GM18951 (cell line): ENCODE measurements around the gene BARHL1.

ENCODE experiments used
- POLR2A ChIP-seq: IDR thresholded peaks from 4 replicates; pipeline ENCODE4 v1.6.1; 2011; ENCODE audit warnings: mild to moderate bottlenecking; ENCODE audit not compliant: insufficient read length, insufficient read depth; ENCODE audit errors: extremely low read depth
- in situ Hi-C: fragments of 300-500 bp; cut with MboI; formaldehyde crosslinking; loops from one replicate; pipeline ENCODE4 v1.12.0; 2022; ENCODE audit warnings: low sequenced_read_pairs, mixed read lengths, inconsistent platforms; ENCODE audit not compliant: unreplicated experiment

Gene BARHL1

DNA sequence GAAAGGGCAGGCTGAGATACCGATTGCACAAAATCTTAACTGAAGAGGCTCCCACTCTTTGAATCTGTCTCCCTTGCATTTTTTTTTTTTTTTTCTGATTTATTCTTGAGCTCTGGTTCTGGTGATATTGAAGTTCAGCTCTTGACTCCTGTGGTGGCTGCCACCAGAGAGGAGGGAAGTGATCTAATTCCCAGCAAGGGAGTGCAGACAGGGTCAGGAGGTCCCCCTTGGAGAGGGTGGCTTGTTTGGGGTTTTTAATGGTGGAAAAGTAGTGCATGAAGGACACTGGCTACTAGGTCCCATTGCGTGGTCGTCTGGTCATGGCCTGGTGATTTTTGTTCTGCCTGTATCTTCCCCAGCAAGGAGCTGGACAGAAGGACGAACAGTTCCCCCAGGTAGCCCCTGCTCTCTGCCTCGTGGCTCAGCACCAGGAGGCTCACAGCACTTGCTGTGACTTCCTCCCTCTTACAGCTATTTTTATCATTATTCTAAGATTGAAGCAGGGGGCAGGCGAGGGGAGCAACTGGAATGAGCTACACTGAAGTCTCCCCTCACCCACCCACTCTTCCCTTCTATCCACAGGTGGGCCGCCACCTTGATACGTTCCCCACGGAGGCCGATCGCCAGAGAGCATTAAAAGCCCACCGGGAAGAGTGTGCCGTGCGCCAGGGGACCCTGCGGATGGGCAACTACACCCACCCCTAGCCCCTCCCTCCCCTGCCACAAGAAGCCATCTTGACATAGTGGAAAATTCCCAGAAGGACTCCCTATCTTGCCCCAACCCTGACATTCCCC, 10.4 kb upstream of the BARHL1 start:
- in situ Hi-C loops, result no loop called here

DNA sequence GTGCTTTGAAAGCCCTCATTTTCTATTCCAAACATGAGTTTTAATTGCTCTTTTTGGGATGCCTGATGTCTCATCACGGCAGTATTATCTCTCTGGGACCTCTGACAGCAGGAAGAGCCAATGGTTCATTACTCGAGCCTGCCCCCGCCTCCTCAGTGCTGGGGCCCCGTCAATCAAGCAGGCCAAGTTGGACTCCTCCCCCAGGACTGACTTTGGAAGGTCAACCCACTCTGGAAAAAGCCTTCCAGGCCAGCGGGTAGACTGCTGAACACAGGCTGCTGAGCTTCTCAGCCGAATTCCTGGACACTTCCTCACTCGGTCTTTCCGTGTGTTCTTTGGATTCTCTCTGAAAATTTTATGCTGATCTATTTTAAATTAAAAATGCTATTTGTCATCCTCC, 9.5 kb upstream of the BARHL1 start:
- TF ChIP-seq POLR2A, result no peak
- in situ Hi-C loops, result no loop called here

More for the DNA sequence above, 10.4 kb upstream of the BARHL1 start:
- TF ChIP-seq POLR2A, result no peak

DNA sequence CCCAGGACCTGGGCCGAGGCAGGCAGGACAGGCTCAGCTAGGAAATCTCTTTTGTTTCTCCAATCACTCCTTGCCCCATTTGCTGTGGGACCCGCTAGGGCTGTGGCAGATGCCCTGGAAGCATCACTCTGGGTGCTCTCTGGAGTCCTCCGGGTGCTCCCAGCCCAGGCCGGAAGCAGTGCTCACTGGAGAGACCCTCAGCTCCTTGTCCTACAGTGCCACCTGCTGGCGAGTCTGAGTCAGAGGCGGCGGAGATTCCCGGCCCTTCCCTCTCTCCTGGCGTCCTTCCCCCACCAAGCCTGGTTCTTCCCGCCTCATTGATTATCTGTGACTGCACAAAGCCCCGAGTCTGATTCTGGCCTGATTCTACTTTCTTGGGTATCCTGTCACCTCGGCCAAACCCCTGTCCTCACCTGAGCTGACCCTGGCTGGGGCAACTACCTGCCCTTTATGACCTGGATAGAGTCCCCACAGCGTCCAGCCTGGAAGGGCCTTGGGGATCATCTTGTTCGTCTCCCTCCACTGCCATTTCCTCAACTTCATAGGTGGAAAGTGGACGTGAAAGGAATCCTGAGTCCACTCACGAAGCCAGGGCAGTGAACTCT, 7.3 kb upstream of the BARHL1 start:
- in situ Hi-C loops, result no loop called here
- no peak for TF ChIP-seq POLR2A

DNA sequence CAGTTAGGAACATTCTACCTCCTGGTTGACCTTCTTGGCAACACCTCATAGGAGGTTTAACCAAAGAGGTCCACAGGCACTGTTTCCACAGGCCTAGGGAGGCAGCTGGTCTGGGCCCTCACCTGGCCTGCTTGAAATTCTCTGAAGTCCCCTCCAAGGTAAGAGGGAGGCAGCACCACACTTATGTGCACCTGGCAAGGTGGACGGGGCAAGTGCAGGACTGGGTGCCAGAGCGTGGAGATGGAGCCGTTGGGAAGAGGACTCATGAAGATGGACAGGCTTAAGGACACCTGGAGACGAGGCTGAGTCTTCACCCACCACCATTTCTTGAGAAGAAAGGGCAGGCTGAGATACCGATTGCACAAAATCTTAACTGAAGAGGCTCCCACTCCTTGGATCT, 6.6 kb upstream of the BARHL1 start:
- no peak for TF ChIP-seq POLR2A
- in situ Hi-C loops, result no loop called here

DNA sequence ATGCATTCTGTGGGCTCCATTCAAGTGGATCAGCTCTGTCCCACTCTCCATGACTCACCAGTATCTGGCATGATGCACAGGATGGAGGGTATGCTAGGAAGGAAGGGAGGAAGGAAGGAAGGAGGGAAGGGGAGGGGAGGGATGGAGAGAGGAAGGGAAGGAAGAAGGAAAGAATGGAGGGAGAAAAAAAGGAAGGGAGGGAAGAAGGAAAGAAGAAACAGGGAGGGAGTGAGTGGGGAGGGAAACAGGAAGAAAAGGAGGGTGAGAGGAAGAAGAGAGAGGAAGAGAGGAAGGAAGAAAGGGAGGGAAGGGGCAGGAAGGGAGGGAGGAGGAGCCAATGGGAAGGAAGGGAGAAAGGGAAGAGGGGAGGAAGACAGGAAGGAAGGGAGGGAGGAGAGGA, 5.3 kb upstream of the BARHL1 start:
- in situ Hi-C loops, result no loop called here

DNA sequence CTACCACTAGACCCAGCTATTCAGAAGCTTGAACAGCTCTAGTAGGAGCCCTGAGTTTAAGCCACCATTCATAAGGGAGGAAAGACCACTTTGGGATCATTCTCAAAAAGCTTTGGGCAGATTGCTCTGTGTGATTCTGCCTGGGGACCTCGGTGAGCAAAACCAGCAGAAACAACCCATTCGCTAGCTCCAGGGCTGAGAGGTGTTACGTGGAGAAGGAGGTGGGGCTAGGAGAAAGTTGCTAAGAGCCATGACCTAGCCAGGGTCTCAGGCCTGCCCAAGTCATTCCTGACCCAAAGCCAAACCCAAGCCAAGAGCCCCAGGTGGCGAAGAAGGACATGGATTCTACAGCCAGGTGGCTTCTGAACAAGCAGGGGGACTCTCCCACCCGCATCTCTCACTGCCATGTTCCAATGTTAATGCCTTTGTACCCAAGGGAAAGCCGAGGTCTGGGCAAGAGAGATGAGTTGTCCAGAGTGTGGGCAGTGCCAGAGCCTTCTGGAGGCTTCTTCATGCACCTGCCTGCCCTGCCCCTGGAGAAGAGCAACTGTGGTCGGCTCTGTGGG, 4.0 kb upstream of the BARHL1 start:
- no peak for TF ChIP-seq POLR2A
- in situ Hi-C loops, result no loop called here

More for the DNA sequence above, 5.3 kb upstream of the BARHL1 start:
- no peak for TF ChIP-seq POLR2A

DNA sequence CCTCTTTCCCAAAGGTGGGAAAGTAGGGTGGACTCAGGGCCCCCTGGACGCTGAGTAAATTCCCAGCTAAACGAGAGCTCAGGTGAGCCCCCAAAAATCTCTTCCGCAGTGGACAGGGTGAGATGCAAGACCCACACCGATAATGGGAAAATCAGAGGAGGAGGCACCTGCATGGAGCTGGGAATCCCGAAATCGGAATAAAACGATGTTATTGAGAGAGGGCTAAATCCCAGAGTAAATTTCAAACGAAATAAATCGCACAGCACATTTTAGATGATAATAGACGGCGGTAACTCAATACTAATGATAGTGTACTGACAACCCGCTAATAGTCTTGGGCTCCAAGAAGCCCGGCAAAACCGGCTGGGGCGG, 3.0 kb upstream of the BARHL1 start:
- in situ Hi-C loops, result no loop called here
- no peak for TF ChIP-seq POLR2A

DNA sequence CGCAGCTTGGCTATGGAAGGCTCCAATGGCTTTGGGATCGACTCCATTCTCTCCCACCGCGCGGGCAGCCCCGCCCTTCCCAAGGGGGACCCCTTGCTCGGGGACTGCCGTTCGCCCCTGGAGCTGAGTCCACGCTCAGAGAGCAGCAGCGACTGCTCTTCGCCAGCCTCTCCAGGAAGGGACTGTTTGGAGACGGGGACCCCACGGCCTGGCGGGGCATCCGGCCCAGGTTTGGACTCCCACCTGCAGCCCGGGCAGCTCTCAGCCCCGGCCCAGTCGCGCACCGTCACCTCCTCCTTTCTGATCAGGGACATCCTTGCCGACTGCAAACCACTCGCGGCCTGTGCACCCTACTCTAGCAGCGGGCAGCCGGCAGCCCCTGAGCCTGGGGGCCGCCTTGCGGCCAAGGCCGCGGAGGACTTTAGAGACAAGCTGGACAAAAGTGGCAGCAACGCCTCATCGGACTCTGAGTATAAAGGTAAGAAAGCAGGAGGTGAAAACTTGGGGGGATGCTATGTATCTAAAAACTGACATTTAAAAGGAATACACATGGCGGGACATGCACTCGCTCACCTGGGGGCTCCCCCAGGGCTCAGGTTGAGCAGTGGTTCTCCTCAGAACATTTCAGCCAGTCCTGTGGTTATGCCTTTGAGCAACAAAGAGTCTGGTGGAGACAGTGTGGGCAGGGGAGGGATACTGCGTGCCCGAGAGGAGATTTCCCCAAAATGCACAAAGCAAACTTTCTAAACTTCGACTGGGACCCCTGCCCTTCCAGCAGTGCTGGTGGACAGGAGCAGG, 579 bp downstream of the BARHL1 start:
- in situ Hi-C loops, result no loop called here

DNA sequence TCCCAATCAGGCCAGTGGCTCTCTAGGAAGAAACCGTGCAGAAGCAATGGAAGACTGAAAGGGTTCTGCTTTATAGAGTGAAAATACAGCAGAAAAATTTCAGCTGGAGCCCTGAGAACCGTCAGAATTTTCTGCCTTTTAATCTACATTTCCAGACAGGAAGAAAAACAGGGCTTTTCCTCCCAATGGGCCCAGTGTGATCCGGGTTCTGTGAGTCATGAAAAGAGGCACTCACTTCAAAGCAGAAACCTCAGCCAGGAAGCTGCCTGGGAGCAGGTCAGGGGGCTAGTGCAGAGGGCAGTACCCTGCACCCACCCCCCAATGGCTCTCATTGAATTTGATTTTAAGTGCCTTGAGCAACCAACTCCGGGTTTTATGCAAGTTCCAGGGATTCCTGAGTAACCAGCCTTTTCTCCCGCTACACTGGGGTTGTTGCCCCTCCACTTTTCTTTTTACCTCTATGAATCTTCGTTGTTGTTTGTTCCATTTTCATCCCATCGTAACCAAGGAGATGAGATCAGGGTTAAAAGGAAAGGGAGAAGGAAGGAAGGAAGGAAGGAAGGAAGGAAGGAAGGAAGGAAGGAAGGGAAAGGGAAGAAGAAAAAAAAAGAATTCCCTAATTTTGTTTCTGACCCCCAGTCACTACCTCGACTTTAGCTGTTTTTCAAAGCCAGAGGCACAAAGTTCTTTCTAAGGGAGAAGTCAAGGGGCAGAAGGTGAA, 1.3 kb downstream of the BARHL1 start:
- in situ Hi-C loops, result no loop called here

More for the DNA sequence above, 579 bp downstream of the BARHL1 start:
- no peak for TF ChIP-seq POLR2A

DNA sequence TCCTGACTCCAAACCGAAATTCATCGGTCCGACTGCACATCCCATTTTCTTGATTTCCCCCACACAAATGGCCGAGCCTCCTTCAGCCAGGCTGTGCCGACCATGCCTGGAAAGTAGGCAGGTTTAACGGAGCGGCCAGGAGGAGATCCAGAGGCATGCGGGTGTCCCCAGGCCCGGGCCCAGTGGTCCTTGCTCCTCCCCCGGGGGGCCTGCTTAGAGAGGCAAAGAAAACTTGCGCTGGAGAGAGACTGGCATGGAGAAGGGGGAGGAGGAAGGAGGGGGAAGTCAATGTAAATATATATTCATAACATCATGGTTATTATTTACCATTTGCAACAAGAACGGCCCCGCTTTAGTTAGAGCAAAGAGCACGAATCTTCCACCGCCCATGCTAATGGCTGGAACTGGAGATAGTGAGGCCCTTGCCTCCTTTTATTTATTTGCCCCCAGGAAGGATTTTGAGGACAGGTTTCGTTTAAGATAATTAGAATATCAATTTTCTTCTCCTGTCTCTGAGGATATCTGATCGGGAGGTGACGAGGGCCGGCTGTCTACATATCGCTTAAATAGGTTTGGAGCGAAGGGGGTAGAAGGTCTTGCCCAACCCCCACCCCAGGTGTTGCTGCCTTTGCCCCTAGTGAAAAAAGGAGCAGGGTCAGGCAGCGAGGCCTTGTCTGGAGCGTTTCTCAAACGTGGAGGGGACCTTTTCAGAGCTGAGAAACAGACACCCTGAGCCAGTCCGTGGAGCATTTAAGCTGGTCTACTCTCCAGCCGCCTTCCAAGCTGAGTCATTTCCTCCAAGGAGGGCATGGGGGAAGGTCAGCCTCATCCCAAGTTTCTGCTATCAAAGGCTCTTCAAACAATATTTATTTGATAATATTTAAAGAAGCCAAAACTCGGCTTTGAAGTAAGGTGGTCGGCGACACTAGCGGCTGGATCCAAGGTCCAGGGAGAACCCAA, 2.5 kb downstream of the BARHL1 start:
- no peak for TF ChIP-seq POLR2A
- in situ Hi-C loops, result no loop called here

More for the DNA sequence above, 1.3 kb downstream of the BARHL1 start:
- no peak for TF ChIP-seq POLR2A

DNA sequence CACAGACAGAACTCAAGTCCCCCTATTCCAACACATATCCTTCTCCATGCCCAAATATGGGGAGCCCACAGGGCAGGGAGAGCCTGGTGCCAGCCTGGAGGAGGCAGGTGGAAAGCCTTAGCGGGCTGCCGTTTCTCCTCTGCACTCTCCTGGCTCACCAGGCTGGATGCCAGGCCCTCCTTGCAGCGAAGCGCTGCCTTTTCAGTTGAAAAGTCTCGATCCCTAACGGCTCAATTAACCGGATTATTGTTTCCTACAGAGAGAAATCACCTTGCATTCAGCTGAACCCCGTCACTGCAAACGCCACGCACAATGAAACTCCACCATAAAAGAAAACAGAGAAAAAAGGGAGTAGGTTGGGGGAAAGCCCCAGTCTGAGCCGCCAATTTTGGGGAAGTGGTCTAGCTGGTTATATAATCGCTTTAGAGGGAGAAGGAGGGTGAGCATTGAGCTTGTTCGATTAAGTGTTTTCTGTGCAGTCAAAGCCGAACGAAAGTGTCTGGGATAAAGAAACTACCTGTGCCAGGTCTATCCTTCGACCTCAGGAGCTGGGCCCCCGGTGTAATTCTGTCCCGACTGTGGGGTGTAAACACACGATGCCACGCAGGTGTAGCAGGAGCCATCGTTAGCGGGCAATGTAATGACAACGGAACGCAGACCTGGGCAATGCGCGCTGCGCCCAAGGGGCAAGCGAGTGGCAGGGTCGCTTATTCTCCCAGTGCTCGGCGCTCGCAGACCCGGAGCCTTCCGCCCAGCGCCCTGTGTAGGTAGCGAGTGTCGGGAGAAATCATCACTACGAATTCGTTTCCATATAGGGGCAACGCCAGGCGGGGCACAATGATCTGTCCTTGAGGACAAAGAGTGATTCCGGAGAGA, 3.8 kb downstream of the BARHL1 start:
- no peak for TF ChIP-seq POLR2A
- in situ Hi-C loops, result no loop called here
